Neural progenitor cell (in vitro differentiated cells): Measurements from ENCODE around the gene ZG16. TPM values are rescaled to one million over a fixed set of nuclear protein-coding genes. Genes with fewer than 3 reads are reported as not detected.
"Not testable (repeated sequence)": the region's sequence is repeated elsewhere in the genome, so short reads cannot be mapped to it uniquely, and the experiment has no call there.

Source experiments
- DNase-seq: peaks from one replicate; pipeline ENCODE4 v3.0.0-alpha.2; 2016; ENCODE audit warnings: low spot score
- H2AFZ ChIP-seq: fragments of 200-600 bp; sonication (generic); replicated peaks from 2 replicates; pipeline ENCODE4 v1.6.1; 2016; ENCODE audit warnings: antibody characterized with exemption
- H3F3A ChIP-seq: fragments of 200-600 bp; sonication (generic); 2 replicates; pipeline ENCODE4 v1.6.1; 2016; ENCODE audit warnings: antibody characterized with exemption, low read depth
- H3K27ac ChIP-seq: fragments of 200-600 bp; sonication (generic); 2 replicates; pipeline ENCODE4 v1.5.1; 2016; ENCODE audit warnings: mild to moderate bottlenecking
- H3K27me3 ChIP-seq: fragments of 200-600 bp; sonication (generic); 2 replicates; pipeline ENCODE4 v1.6.1; 2016; ENCODE audit warnings: mild to moderate bottlenecking, moderate library complexity
- H3K36me3 ChIP-seq: fragments of 200-600 bp; sonication (generic); 2 replicates; pipeline ENCODE4 v1.5.1; 2016
- H3K4me1 ChIP-seq: fragments of 200-600 bp; sonication (generic); 2 replicates; pipeline ENCODE4 v1.6.1; 2016; ENCODE audit warnings: mixed run types
- H3K4me2 ChIP-seq: fragments of 200-600 bp; sonication (generic); 2 replicates; pipeline ENCODE4 v1.6.1; 2016
- H3K4me3 ChIP-seq: fragments of 200-600 bp; sonication (generic); 2 replicates; pipeline ENCODE4 v1.5.1; 2016
- H3K79me2 ChIP-seq: fragments of 200-600 bp; sonication (generic); 2 replicates; pipeline ENCODE4 v1.6.1; 2016; ENCODE audit warnings: low read depth
- H3K9ac ChIP-seq: fragments of 200-600 bp; sonication (generic); 2 replicates; pipeline ENCODE4 v1.6.1; 2016
- H3K9me3 ChIP-seq: fragments of 200-600 bp; sonication (generic); 2 replicates; pipeline ENCODE4 v1.5.1; 2016; ENCODE audit warnings: low read depth
- H4K20me1 ChIP-seq: fragments of 200-600 bp; sonication (generic); 2 replicates; pipeline ENCODE4 v1.6.1; 2016; ENCODE audit warnings: low read depth
- H3K27ac Mint-ChIP-seq: 3 replicates; pipeline ENCODE4 v1.8.0; 2021; ENCODE audit warnings: mixed read lengths
- H3K27me3 Mint-ChIP-seq: 2 replicates; pipeline ENCODE4 v1.8.0; 2022; ENCODE audit warnings: low read depth, mild to moderate bottlenecking, inconsistent platforms, moderate library complexity, mixed read lengths; ENCODE audit not compliant: insufficient read depth
- H3K36me3 Mint-ChIP-seq: 3 replicates; pipeline ENCODE4 v1.8.0; 2021; ENCODE audit warnings: mixed read lengths
- H3K4me1 Mint-ChIP-seq: 3 replicates; pipeline ENCODE4 v1.8.0; 2021; ENCODE audit warnings: mixed read lengths
- H3K4me3 Mint-ChIP-seq: 3 replicates; pipeline ENCODE4 v1.8.0; 2021; ENCODE audit warnings: mild to moderate bottlenecking, moderate library complexity, mixed read lengths
- H3K9me3 Mint-ChIP-seq: 3 replicates; pipeline ENCODE4 v1.8.0; 2020; ENCODE audit warnings: mixed read lengths
- EZH2 ChIP-seq: fragments of 200-600 bp; sonication (generic); IDR thresholded peaks from 2 replicates; pipeline ENCODE4 v1.6.1; 2017; ENCODE audit warnings: antibody characterized with exemption, mild to moderate bottlenecking, moderate library complexity
- EZH2phosphoT487 ChIP-seq: fragments of 200-600 bp; sonication (generic); IDR thresholded peaks from 2 replicates; pipeline ENCODE4 v1.6.1; 2017; ENCODE audit warnings: antibody characterized with exemption
- total RNA-seq: library from RNA; depleted of rRNA; stranded (reverse); fragments of >200 nt; gene quantifications from 2 replicates; pipeline ENCODE4 v1.2.3, GENCODE V29; 2015; ENCODE audit warnings: low replicate concordance
- TF ChIP-seq, protein P1 (sequence below): fragments of 200-600 bp; sonication (generic); IDR thresholded peaks from 2 replicates; pipeline ENCODE4 v1.5.1; 2017; ENCODE audit warnings: antibody characterized with exemption, mild to moderate bottlenecking

The ZG16 gene
- total RNA-seq, 1 donor from 2014 or later, result not detected

DNA sequence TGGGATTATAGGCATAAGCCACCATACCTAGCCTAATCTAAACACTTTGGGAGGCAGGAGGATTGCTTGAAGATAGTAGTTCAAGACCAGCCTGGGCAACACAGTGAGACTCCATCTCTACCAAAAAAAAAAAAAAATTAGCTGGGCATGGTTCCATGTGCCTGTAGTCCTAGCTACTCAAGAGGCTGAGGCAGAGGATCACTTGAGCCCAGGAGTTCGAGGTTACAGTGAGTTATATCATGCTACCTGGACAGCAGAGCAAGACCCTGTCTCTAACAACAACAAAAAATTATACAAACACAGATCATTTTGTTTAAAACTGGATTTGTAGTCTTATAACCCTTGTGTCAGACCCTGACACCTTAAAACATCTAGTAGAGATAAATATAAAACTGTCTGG is 24.5 kb upstream of the ZG16 start:
- Histone ChIP-seq H3K4me3 (no peak overlapping the region), H3K79me2 (no peaks in the 10 kb centered on the region), H3K36me3 (no peaks in the 10 kb centered on the region), H3K4me1 (no peaks in the 10 kb centered on the region), H3K27me3 (no peaks in the 10 kb centered on the region), H2AFZ (no peak overlapping the region), H3K9ac (no peak overlapping the region), H3F3A (no peaks in the 10 kb centered on the region), H3K4me2 (no peak overlapping the region), H4K20me1 (no peaks in the 10 kb centered on the region), H3K27ac (no peak overlapping the region), H3K9me3 (no peaks in the 10 kb centered on the region)
- no peak for TF ChIP-seq EZH2
- no peak for TF ChIP-seq EZH2phosphoT487
- TF ChIP-seq, protein P1, sequence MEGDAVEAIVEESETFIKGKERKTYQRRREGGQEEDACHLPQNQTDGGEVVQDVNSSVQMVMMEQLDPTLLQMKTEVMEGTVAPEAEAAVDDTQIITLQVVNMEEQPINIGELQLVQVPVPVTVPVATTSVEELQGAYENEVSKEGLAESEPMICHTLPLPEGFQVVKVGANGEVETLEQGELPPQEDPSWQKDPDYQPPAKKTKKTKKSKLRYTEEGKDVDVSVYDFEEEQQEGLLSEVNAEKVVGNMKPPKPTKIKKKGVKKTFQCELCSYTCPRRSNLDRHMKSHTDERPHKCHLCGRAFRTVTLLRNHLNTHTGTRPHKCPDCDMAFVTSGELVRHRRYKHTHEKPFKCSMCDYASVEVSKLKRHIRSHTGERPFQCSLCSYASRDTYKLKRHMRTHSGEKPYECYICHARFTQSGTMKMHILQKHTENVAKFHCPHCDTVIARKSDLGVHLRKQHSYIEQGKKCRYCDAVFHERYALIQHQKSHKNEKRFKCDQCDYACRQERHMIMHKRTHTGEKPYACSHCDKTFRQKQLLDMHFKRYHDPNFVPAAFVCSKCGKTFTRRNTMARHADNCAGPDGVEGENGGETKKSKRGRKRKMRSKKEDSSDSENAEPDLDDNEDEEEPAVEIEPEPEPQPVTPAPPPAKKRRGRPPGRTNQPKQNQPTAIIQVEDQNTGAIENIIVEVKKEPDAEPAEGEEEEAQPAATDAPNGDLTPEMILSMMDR, result no peak
- no peaks in the 10 kb centered on the region for H3K9me3 Mint-ChIP-seq
- peaks cover 2% of the 10 kb centered on the region for H3K27me3 Mint-ChIP-seq
- no peak overlapping the region for H3K4me3 Mint-ChIP-seq
- no peak overlapping the region for H3K27ac Mint-ChIP-seq
- H3K36me3 Mint-ChIP-seq, result no peaks in the 10 kb centered on the region
- DNase-seq, result no peak
- H3K4me1 Mint-ChIP-seq, result peaks cover 9% of the 10 kb centered on the region

DNA sequence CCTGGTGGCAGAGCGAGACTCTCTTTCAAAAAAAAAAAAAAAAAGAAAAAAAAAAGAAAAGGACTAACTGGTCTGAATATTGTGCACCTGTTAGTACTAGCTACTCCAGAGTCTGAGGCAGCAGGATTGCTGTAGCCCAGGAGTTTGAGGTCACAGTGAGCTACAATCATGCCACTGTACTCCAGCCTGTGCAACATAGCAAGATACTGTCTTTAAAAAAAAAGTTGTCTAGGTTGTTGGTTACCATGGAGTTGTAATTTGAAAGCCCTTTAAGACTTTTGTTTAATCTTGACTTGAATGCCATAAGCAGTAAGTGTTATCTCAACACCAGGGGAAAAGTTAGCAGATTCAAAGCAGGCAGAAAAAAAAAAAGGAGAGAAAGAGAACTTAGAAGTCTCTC is 21.4 kb upstream of the ZG16 start:
- no peaks in the 10 kb centered on the region for H3K9me3 Mint-ChIP-seq
- no peaks in the 10 kb centered on the region for H3K27me3 ChIP-seq
- H3K36me3 ChIP-seq, result no peaks in the 10 kb centered on the region
- H3K27ac ChIP-seq, result no peak overlapping the region
- H3K9me3 ChIP-seq, result no peaks in the 10 kb centered on the region
- H3K36me3 Mint-ChIP-seq, result no peaks in the 10 kb centered on the region
- no peak overlapping the region for H2AFZ ChIP-seq
- TF ChIP-seq EZH2phosphoT487 (no peak), EZH2 (no peak)
- TF ChIP-seq, protein P1, result no peak
- H3K4me1 Mint-ChIP-seq, result peaks cover 9% of the 10 kb centered on the region
- H3K79me2 ChIP-seq, result no peaks in the 10 kb centered on the region
- H3K4me1 ChIP-seq, result no peaks in the 10 kb centered on the region
- no peaks in the 10 kb centered on the region for H4K20me1 ChIP-seq
- peaks cover 2% of the 10 kb centered on the region for H3K27me3 Mint-ChIP-seq
- no peaks in the 10 kb centered on the region for H3F3A ChIP-seq
- no peak overlapping the region for H3K4me2 ChIP-seq
- no peak for DNase-seq
- no peak overlapping the region for H3K9ac ChIP-seq
- no peak overlapping the region for H3K4me3 ChIP-seq
- peak overlapping the region; percentile 25 for H3K27ac Mint-ChIP-seq
- no peak overlapping the region for H3K4me3 Mint-ChIP-seq

DNA sequence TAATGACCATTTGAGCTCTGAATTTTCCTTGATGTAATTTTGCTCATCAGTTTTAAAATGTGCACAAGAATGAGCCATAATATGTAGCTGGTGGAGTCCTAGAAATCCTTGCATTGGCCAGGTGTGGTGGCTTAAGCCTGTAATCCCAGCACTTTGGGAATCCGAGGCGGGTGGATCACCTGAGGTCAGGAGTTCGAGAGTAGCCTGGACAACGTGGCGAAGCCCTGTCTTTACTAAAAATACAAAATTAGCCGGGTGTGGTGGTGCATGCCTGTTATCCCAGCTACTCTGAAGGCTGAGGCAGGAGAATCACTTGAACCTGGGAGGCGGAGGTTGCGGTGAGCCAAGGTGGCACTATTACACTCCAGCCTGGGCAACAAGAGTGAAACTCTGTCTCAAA is 21.0 kb upstream of the ZG16 start:
- H3K4me2 ChIP-seq, DNase-seq, H3K79me2 ChIP-seq, H4K20me1 ChIP-seq, H2AFZ ChIP-seq, H3K4me1 ChIP-seq, H3K27me3 Mint-ChIP-seq, H3K27me3 ChIP-seq, H3F3A ChIP-seq, H3K36me3 Mint-ChIP-seq, H3K9me3 Mint-ChIP-seq, H3K9ac ChIP-seq, H3K36me3 ChIP-seq, H3K4me3 ChIP-seq, H3K9me3 ChIP-seq, H3K4me3 Mint-ChIP-seq, H3K27ac ChIP-seq: not testable (repeated sequence)
- H3K27ac Mint-ChIP-seq, result peak overlapping the region; percentile 25
- H3K4me1 Mint-ChIP-seq, result peaks cover 11% of the 10 kb centered on the region

DNA sequence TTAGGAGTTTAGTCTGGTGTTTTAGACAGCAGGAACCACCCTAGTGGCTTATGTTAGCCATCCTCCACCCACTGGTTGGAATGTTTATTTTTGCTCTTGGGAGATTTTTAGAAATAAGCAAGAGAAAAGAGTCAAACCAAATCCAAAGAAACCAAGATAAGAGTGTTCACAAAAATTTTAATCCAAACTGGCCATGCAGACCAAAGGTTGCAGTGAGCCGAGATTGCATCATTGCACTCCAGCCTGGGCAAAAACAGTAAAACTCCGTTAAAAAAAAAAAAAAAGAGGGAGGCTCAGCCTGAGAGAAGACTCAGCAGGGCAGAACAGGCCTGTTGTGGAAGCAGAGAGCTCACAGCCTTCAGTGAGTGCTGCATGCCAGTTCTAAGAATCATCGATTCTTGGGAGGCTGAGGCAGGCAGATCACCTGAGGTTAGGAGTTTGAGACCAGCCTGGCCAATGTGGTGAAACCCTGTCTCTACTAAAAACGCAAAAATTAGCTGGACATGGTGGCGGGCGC is 20.0 kb upstream of the ZG16 start:
- no peak overlapping the region for H3K4me3 ChIP-seq
- H3F3A ChIP-seq, result no peaks in the 10 kb centered on the region
- Mint-ChIP-seq H3K9me3 (no peaks in the 10 kb centered on the region), H3K4me1 (peaks cover 11% of the 10 kb centered on the region), H3K27me3 (peaks cover 2% of the 10 kb centered on the region), H3K4me3 (no peak overlapping the region), H3K27ac (peak overlapping the region; percentile 2), H3K36me3 (no peaks in the 10 kb centered on the region)
- no peak overlapping the region for H3K27ac ChIP-seq
- TF ChIP-seq EZH2, result no peak
- no peak for TF ChIP-seq EZH2phosphoT487
- TF ChIP-seq, protein P1, result no peak
- no peaks in the 10 kb centered on the region for H4K20me1 ChIP-seq
- H3K9me3 ChIP-seq, result no peaks in the 10 kb centered on the region
- H3K9ac ChIP-seq, result no peak overlapping the region
- no peaks in the 10 kb centered on the region for H3K36me3 ChIP-seq
- DNase-seq, result no peak
- H3K4me1 ChIP-seq, result no peaks in the 10 kb centered on the region
- no peak overlapping the region for H3K4me2 ChIP-seq
- no peaks in the 10 kb centered on the region for H3K79me2 ChIP-seq
- H3K27me3 ChIP-seq, result no peaks in the 10 kb centered on the region
- peak overlapping the region; percentile 66 for H2AFZ ChIP-seq
